T-helper 2 cell treated with Interferon-gamma antibody and Interleukin-4, amounts not matched to agents 5 μg/mL and 100 μg/mL, for 36 hours (primary cell): Measurements from ENCODE around the gene DCBLD1.
A peak's percentile ranks its signal among the peaks of the same experiment; 100 is the strongest.

Experiments
- DNase-seq: peaks from one replicate; pipeline ENCODE4 v3.0.0; 2021; ENCODE audit warnings: low spot score
- H3K27ac Mint-ChIP-seq: one replicate; pipeline ENCODE4 v1.8.0; 2021; ENCODE audit warnings: mild to moderate bottlenecking, mixed read lengths
- H3K27me3 Mint-ChIP-seq: one replicate; pipeline ENCODE4 v1.8.0; 2021; ENCODE audit warnings: low read depth, mixed read lengths
- H3K36me3 Mint-ChIP-seq: one replicate; pipeline ENCODE4 v1.8.0; 2021; ENCODE audit warnings: low read depth, mixed read lengths
- H3K4me1 Mint-ChIP-seq: one replicate; pipeline ENCODE4 v1.8.0; 2021; ENCODE audit warnings: low read depth, mixed read lengths
- H3K4me3 Mint-ChIP-seq: one replicate; pipeline ENCODE4 v1.8.0; 2022; ENCODE audit warnings: mild to moderate bottlenecking, moderate library complexity, mixed read lengths
- H3K9me3 Mint-ChIP-seq: one replicate; pipeline ENCODE4 v1.8.0; 2021; ENCODE audit warnings: mixed read lengths

Gene DCBLD1

DNA sequence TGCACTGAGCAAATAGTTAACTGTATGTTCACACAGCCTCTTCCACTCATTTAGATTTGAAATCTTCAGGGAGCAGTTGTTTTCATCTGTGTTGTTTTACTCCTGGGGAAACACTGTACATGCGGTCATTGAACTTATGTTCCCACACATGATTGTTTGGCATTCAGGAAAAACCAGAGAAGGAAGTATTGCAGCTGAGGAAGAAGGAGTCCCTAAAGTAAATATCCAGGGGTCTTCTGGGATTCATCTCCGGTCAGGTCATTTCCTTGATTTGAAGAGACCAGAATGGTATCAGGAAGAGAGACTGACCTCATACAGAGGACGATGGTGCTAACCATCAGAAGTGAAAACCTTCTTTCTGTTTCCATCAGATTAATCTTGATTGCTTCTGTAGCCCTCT is 52.5 kb downstream of the DCBLD1 start:
- H3K4me3 Mint-ChIP-seq: no peak overlapping the region
- H3K36me3 Mint-ChIP-seq: peaks cover 2% of the 10 kb centered on the region
- H3K27ac Mint-ChIP-seq: no peak overlapping the region
- DNase-seq: no peak
- H3K27me3 Mint-ChIP-seq: no peaks in the 10 kb centered on the region
- H3K4me1 Mint-ChIP-seq: no peaks in the 10 kb centered on the region
- no peaks in the 10 kb centered on the region for H3K9me3 Mint-ChIP-seq

DNA sequence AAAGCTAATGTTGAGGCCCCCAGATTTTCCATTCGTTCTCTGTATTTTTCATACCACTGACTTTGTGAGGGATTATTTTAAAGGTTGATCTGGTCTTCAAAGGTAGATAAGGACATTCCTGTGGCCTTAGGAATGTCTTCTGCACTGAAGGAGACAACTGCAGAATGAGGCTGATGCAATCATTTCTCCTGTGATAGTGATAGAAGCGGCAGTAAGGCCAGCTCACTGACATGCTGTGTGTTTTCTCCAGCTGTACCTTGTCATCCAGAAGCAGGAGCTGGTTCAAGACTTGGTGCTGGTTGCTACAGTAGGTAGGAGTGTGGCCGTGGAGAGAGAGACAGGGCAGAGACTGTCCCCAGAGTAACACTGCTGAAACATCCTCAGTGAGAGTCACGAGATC is 53.8 kb downstream of the DCBLD1 start:
- Mint-ChIP-seq H3K27ac (no peak overlapping the region), H3K36me3 (peaks cover 4% of the 10 kb centered on the region), H3K9me3 (no peaks in the 10 kb centered on the region), H3K4me3 (no peak overlapping the region), H3K27me3 (no peaks in the 10 kb centered on the region), H3K4me1 (no peaks in the 10 kb centered on the region)
- DNase-seq: no peak

DNA sequence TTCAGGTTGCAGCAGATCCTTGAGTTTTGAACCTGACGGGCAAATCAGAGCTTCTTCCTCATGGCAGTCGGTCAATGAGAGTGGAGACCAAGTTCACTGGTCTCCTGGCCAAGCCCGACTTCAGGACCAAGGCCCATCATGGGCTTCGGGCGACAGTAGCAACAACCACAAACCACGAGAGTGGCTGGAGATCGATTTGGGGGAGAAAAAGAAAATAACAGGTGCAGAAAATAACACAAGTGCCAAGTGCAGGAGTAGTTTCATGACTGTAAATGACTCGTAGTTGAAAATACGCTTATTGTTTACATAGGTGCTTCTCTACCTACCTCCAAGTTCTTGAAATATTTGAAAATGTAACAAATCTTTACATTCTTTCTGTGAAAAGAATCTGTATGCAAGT is 56.1 kb downstream of the DCBLD1 start:
- H3K27me3 Mint-ChIP-seq: no peaks in the 10 kb centered on the region
- no peaks in the 10 kb centered on the region for H3K9me3 Mint-ChIP-seq
- H3K36me3 Mint-ChIP-seq: peaks cover 4% of the 10 kb centered on the region
- no peak overlapping the region for H3K4me3 Mint-ChIP-seq
- H3K27ac Mint-ChIP-seq: no peak overlapping the region
- H3K4me1 Mint-ChIP-seq: no peaks in the 10 kb centered on the region
- DNase-seq: no peak

DNA sequence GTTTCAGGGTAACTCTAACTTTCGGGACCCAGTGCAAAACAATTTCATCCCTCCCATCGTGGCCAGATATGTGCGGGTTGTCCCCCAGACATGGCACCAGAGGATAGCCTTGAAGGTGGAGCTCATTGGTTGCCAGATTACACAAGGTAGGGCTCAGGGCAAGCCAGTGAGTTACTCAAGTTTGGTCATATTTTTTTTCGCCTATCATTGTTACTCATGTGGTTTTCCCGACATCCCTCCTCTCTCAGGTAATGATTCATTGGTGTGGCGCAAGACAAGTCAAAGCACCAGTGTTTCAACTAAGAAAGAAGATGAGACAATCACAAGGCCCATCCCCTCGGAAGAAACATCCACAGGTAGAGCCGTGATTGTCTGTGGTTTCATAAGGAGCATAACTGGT is 58.2 kb downstream of the DCBLD1 start:
- H3K27ac Mint-ChIP-seq: no peak overlapping the region
- no peaks in the 10 kb centered on the region for H3K27me3 Mint-ChIP-seq
- H3K4me1 Mint-ChIP-seq: no peaks in the 10 kb centered on the region

DNA sequence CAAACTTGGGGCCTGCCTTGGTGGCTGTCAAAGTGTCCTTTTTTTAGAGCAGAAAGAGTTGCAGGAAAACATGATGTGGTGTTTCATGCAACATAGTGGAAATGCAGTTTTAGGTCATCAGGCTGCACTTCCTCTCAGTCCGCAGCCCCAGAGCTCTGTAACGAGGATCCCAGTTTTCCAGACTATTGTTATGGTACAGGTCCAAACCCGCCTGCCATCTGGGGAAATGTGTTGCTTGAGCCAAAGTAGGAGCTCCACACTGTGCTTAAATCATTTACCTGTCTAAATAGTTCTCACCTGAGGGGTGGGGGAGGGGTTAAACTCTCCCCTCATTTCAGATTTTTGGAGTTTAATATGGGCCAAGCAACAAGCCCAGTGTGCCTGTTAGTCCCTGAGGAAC is 60.0 kb downstream of the DCBLD1 start:
- H3K27me3 Mint-ChIP-seq: peaks cover 6% of the 10 kb centered on the region

More for the DNA sequence above, 58.2 kb downstream of the DCBLD1 start:
- DNase-seq: no peak
- Mint-ChIP-seq H3K9me3 (no peaks in the 10 kb centered on the region), H3K4me3 (no peak overlapping the region), H3K36me3 (peaks cover 4% of the 10 kb centered on the region)

DNA sequence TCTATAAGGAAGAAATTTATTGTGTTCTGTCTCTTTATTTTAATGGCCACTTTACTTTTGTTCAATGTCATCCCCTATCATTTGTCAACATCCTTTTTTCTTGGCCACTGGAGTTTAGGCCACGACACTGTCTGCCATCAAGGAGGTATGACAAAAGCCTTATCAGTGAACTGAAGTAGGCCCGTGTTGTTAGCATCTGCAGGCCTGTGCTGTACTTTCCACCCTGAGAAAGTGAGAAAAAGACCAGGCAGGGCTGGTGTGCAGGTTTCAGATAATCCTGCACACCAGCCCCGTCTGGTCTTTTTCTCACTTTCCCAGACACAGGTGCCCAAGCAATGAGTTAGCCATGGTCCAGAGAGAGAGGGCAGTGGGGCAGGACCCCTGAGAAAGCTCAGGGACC is 62.2 kb downstream of the DCBLD1 start:
- H3K27me3 Mint-ChIP-seq: peaks cover 6% of the 10 kb centered on the region
- peaks cover 7% of the 10 kb centered on the region for H3K36me3 Mint-ChIP-seq
- no peak overlapping the region for H3K4me3 Mint-ChIP-seq

More for the DNA sequence above, 60.0 kb downstream of the DCBLD1 start:
- DNase-seq: no peak
- no peak overlapping the region for H3K4me3 Mint-ChIP-seq
- H3K9me3 Mint-ChIP-seq: no peaks in the 10 kb centered on the region
- H3K36me3 Mint-ChIP-seq: peaks cover 9% of the 10 kb centered on the region
- H3K4me1 Mint-ChIP-seq: peaks cover 9% of the 10 kb centered on the region
- H3K27ac Mint-ChIP-seq: no peak overlapping the region

DNA sequence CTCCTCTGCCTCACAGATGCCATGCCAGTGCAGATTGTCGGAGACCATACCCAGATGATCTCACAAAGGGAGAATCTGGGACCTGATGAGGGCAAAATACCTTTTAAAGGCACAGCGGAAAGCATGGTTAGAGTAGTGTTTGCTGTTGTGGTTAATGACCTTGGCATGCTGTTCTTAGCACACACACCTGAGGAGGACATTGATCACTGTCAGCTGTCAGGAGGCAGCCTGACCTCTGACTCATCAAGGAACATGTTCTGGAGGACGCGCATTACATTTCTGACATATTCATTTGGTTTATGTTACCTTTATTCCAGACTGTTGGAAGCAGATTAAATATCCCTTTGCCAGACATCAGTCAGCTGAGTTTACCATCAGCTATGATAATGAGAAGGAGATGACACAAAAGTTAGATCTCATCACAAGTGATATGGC is 62.7 kb downstream of the DCBLD1 start:
- no peak overlapping the region for H3K27ac Mint-ChIP-seq
- no peak overlapping the region for H3K4me3 Mint-ChIP-seq
- DNase-seq: no peak
- peaks cover 5% of the 10 kb centered on the region for H3K36me3 Mint-ChIP-seq
- H3K27me3 Mint-ChIP-seq: peaks cover 6% of the 10 kb centered on the region
- H3K9me3 Mint-ChIP-seq: no peaks in the 10 kb centered on the region
- peaks cover 29% of the 10 kb centered on the region for H3K4me1 Mint-ChIP-seq

More for the DNA sequence above, 62.2 kb downstream of the DCBLD1 start:
- H3K9me3 Mint-ChIP-seq: no peaks in the 10 kb centered on the region
- peaks cover 25% of the 10 kb centered on the region for H3K4me1 Mint-ChIP-seq
- no peak overlapping the region for H3K27ac Mint-ChIP-seq
- DNase-seq: no peak

DNA sequence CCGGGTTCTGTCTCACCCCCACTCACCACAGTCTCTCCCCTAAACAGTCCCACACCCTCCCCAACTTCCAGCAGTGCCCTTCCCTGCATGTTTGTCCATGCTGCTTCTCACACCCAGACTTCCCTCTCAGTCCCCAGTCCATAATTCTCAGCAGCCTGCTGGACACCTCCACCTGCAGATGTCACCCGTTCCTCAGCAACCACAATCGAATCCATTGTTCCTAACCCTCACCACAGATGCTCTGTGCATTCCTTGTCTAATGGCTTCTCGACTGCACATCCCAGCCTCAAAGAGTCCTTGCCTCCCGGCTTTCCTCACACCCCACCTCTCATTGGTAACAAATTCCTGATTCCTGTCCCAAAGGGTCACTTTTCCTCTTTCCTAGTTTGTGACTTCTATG is 64.2 kb downstream of the DCBLD1 start:
- Mint-ChIP-seq H3K27ac (peak overlapping the region; percentile 24), H3K9me3 (no peaks in the 10 kb centered on the region), H3K4me1 (peaks cover 39% of the 10 kb centered on the region), H3K27me3 (peaks cover 6% of the 10 kb centered on the region), H3K36me3 (peaks cover 5% of the 10 kb centered on the region), H3K4me3 (peak overlapping the region; percentile 20)
- DNase-seq: no peak

DNA sequence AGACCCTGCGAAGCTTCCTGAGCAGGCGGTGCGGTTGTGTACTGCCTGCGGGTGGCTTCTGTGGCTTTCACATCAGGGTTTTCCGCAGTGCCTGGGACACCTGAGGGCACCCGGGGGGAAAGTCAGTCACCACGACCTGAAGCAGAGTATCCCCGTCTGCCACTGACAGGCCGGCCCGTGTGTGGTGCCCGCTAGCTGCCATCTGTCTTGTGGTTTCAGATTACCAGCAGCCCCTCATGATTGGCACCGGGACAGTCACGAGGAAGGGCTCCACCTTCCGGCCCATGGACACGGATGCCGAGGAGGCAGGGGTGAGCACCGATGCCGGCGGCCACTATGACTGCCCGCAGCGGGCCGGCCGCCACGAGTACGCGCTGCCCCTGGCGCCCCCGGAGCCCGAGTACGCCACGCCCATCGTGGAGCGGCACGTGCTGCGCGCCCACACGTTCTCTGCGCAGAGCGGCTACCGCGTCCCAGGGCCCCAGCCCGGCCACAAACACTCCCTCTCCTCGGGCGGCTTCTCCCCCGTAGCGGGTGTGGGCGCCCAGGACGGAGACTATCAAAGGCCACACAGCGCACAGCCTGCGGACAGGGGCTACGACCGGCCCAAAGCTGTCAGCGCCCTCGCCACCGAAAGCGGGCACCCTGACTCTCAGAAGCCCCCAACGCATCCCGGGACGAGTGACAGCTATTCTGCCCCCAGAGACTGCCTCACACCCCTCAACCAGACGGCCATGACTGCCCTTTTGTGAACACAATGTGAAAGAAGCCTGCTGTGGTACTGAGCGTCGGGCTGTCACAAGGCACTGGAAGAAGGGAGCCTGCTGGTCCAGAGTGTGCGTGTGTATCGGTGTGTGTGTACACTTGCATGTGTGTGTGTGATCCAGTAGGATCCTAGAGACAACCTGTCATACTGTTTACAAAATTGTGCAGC is 65.5 kb downstream of the DCBLD1 start:
- Mint-ChIP-seq H3K36me3 (peaks cover 5% of the 10 kb centered on the region), H3K27me3 (peaks cover 6% of the 10 kb centered on the region), H3K9me3 (no peaks in the 10 kb centered on the region), H3K4me1 (peaks cover 39% of the 10 kb centered on the region), H3K27ac (peak overlapping the region; percentile 90), H3K4me3 (peak overlapping the region; percentile 81)
- peak; percentile 44 for DNase-seq

DNA sequence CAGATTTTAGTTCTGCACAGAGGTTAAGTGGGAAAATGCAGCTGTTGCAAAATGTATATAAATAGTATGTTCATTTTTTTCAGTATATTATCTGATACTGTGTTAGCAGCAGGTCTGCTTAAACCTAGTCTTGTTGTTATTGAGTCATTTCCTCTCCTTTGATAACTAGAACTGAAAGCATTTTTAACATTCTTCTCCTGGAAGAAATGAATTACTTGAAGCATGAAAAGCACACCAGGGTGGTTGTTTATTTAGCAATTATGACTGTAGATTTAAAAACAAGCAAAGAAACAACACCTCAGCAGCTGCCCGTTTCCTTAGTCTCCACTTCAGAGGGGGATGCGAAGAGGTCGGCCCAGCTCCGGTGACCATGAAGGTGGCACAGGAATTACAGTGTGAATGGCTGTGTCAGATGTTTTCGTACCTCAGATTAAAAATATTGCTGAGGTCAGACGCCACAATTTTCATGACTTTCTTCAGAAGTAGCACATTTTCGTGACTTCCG is 66.4 kb downstream of the DCBLD1 start:
- peaks cover 5% of the 10 kb centered on the region for H3K36me3 Mint-ChIP-seq
- peak overlapping the region; percentile 90 for H3K27ac Mint-ChIP-seq
- peak overlapping the region; percentile 81 for H3K4me3 Mint-ChIP-seq
- H3K4me1 Mint-ChIP-seq: peaks cover 39% of the 10 kb centered on the region
- no peaks in the 10 kb centered on the region for H3K9me3 Mint-ChIP-seq
- H3K27me3 Mint-ChIP-seq: peaks cover 6% of the 10 kb centered on the region
- DNase-seq: peak; percentile 36

DNA sequence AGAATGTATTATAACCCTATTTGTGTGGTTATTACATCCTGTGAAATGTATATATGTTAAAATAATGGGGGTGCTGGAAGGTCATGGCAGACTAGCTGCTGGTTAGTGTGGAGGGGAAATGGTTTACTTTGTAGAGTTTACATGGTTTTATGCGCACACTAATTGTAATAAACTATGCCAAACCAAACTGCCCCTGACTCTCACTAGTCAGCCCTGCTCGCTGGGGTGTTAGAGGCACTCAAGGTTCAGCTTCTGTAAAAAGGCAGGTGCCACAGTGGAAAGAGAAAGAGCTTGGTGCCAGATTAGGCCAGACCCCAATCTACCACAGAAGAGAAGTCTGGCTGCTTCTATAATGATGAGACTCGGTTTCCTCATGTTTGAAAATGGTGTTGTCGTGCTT is 67.1 kb downstream of the DCBLD1 start:
- Mint-ChIP-seq H3K27me3 (peaks cover 9% of the 10 kb centered on the region), H3K27ac (peak overlapping the region; percentile 90), H3K4me1 (peaks cover 39% of the 10 kb centered on the region), H3K4me3 (peak overlapping the region; percentile 81), H3K36me3 (peaks cover 5% of the 10 kb centered on the region), H3K9me3 (no peaks in the 10 kb centered on the region)
- DNase-seq: no peak

DNA sequence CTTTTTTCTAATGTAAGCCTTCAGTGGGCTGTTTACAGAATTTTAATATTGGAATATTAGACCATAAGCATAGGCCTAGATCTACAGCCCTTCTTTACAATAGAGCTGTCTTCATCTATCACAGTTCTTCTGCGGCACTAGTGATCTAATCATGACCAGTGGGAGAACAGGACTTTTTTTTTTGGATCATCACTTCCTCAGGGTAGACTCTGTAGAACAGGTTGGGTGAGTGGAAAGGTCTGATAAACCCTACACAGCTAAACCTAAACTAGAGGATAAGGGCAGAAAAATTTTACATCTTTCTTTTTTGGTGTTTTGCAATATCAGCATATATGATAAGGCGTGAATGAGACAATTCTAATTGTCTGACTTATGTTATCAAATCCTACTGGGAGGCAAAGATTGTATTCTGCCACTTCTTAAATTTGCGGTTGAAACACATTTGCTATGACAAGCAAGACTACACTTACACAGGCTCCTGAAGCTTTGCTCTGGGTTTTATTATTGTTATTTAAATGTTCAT is 67.7 kb downstream of the DCBLD1 start:
- Mint-ChIP-seq H3K4me1 (peaks cover 39% of the 10 kb centered on the region), H3K9me3 (no peaks in the 10 kb centered on the region), H3K4me3 (peak overlapping the region; percentile 81), H3K27ac (peak overlapping the region; percentile 90), H3K36me3 (peaks cover 5% of the 10 kb centered on the region), H3K27me3 (peaks cover 9% of the 10 kb centered on the region)
- no peak for DNase-seq

DNA sequence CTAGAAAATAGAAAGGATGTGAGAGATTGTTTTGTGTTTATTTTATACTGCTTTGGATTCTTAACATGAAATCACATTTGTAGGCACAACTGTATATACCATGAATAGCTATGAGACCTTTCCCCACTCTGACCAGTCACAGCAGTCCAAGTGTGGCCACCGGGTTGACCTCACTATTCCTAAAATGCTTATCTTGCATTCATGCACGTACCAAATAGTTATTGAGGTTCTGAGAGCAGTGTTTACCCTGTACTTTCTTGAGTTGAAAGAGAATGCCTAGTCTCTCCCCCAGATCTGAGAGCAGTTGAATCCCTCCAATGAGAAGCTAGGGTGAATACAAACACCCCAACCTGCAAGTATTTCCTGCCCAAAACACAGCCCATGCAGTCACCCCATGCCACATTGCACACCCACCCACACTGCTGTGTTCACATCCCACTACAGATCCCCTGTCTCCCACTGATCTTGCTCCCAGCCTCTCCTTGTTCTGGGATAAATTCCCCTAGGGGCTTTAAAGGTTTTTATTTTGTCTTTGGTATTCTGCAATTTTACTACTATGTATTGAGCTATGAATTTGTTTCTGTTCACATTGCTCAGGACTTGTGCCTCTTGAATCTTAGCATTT is 68.3 kb downstream of the DCBLD1 start:
- H3K27ac Mint-ChIP-seq: peak overlapping the region; percentile 18
- no peaks in the 10 kb centered on the region for H3K9me3 Mint-ChIP-seq
- H3K36me3 Mint-ChIP-seq: peaks cover 5% of the 10 kb centered on the region
- H3K27me3 Mint-ChIP-seq: peaks cover 9% of the 10 kb centered on the region
- DNase-seq: no peak
- H3K4me1 Mint-ChIP-seq: peaks cover 39% of the 10 kb centered on the region
- H3K4me3 Mint-ChIP-seq: no peak overlapping the region

DNA sequence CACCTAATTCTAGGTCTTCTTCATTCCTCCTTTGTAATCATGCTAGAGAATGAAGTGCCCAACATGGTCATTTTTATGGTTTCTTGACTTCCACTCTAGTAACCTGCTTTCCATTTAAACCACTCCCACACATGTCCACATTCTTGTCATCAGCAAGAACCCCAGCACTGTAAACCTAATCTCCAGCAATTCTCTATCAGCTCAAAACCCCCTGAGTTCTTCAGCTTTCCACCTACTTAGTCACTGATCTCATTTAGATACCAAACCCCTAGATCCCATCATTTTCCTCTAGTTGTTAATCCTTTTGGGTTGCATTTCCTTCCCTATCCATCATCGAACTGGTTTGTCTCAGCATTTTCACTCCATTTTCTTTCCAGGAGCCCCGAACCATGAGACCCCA is 70.1 kb downstream of the DCBLD1 start:
- Mint-ChIP-seq H3K27me3 (peaks cover 3% of the 10 kb centered on the region), H3K27ac (no peak overlapping the region), H3K4me1 (peaks cover 28% of the 10 kb centered on the region), H3K9me3 (no peaks in the 10 kb centered on the region), H3K4me3 (no peak overlapping the region), H3K36me3 (no peaks in the 10 kb centered on the region)
- no peak for DNase-seq
